SH-SY5Y (cell line): ENCODE data around the gene SAXO1.

Source experiments
- GATA2 ChIP-seq: IDR thresholded peaks from 2 replicates; pipeline ENCODE4 v1.6.1; 2011; ENCODE audit warnings: mild to moderate bottlenecking, low read depth, low read length
- GATA3 ChIP-seq: IDR thresholded peaks from 2 replicates; pipeline ENCODE4 v1.6.1; 2011; ENCODE audit warnings: low read depth, mild to moderate bottlenecking, low read length, moderate library complexity

- no peak for TF ChIP-seq GATA3
- TF ChIP-seq GATA2 = no peak
These were observed 54.8 kb downstream of the SAXO1 start for GRCh38 chr9:18978188-18978587.
